MCF 10A (cell line): ENCODE measurements around the gene VNN1. TPM values are rescaled to one million over a fixed set of nuclear protein-coding genes. Genes with fewer than 3 reads are reported as not detected.

Experiments
- BruUV-seq: library from RNA; stranded (reverse); fragments of 400-500 nt; replicated peaks from 2 replicates; lab custom pipeline; 2021; lab: Mats Ljungman, UMichigan
- CTCF ChIA-PET: fragments of 300-600 bp; sonication (Branson Sonifier 250); formaldehyde crosslinking; extraction: SDS; loops from one replicate; lab custom pipeline; 2021; ENCODE audit warnings: antibody characterized with exemption, inconsistent platforms; lab: Yijun Ruan, JAX
- POLR2A ChIA-PET: fragments of 300-600, 350-650 bp; sonication (Branson Sonifier 250); formaldehyde crosslinking; extraction: SDS; loops from one replicate; lab custom pipeline; 2020; ENCODE audit warnings: antibody characterized with exemption, inconsistent platforms; lab: Yijun Ruan, JAX
- DNase-seq: peaks from one replicate; pipeline ENCODE4 v3.0.0-alpha.2; 2018; ENCODE audit not compliant: unreplicated experiment
- H3K27ac Mint-ChIP-seq: one replicate; pipeline ENCODE4 v1.8.0; 2022; ENCODE audit warnings: mild to moderate bottlenecking, low read depth, mixed read lengths; ENCODE audit not compliant: unreplicated experiment
- H3K27me3 Mint-ChIP-seq: one replicate; pipeline ENCODE4 v1.8.0; 2022; ENCODE audit warnings: mixed read lengths; ENCODE audit not compliant: insufficient read depth, unreplicated experiment
- H3K36me3 Mint-ChIP-seq: one replicate; pipeline ENCODE4 v1.8.0; 2022; ENCODE audit warnings: mild to moderate bottlenecking, moderate library complexity, mixed read lengths; ENCODE audit not compliant: insufficient read depth, unreplicated experiment
- H3K4me1 Mint-ChIP-seq: one replicate; pipeline ENCODE4 v1.8.0; 2022; ENCODE audit warnings: mixed read lengths; ENCODE audit not compliant: insufficient read depth, unreplicated experiment
- H3K4me3 Mint-ChIP-seq: one replicate; pipeline ENCODE4 v1.8.0; 2022; ENCODE audit warnings: mild to moderate bottlenecking, moderate library complexity, mixed read lengths; ENCODE audit not compliant: unreplicated experiment
- H3K9me3 Mint-ChIP-seq: one replicate; pipeline ENCODE4 v1.8.0; 2022; ENCODE audit warnings: mixed read lengths; ENCODE audit not compliant: unreplicated experiment
- intact Hi-C: fragments of 100-400 bp; cut with micrococcal nuclease; formaldehyde crosslinking; loops from 2 replicates; pipeline ENCODE4 v1.14.1; 2022
- total RNA-seq: library from RNA; stranded (reverse); gene quantifications from 2 replicates; pipeline ENCODE4 v1.2.3, GENCODE V29; 2022
- TF ChIP-seq, protein P1 (sequence below): fragments of 200-600 bp; IDR thresholded peaks from one replicate; pipeline ENCODE4 v1.8.0; 2022; ENCODE audit warnings: antibody characterized with exemption, mild to moderate bottlenecking; ENCODE audit not compliant: unreplicated experiment

The VNN1 gene
- total RNA-seq, 1 experiment from 2014 or later: 3.5 TPM

DNA sequence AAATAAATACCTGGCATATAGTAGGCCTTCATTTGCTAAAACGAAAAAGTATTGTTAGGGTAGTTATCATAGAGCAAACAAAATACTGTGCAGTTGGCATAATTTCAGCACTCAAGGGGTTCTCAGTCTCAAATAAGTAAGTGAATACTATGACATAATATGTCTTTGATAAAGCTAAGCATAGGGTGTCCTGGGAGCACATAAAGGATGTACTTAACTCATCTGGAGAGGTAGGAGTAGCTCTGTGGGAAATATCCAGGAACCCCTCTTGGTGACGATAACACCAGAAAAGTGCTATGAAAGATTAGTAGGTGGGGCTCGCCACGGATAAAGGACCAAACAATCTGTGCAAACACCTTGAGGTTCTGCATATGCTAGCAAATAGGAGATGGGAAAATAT, 23.2 kb downstream of the VNN1 start:
- Mint-ChIP-seq H3K4me3 (no peak overlapping the region), H3K27ac (no peak overlapping the region), H3K27me3 (no peaks in the 10 kb centered on the region), H3K36me3 (no peaks in the 10 kb centered on the region), H3K4me1 (peaks cover 26% of the 10 kb centered on the region), H3K9me3 (peaks cover 3% of the 10 kb centered on the region)
- no peak for DNase-seq
- ChIA-PET POLR2A (interaction anchor here (0.6 to 1.0 kb wide), 2 partner anchors 14 to 108 kb away, joined by 3 read pairs; partner anchors contain the start of gene SLC18B1), CTCF (interaction anchor here (1.0 to 3.2 kb wide), 3 partner anchors 19 to 878 kb away, joined by 3 to 8 read pairs (median 4); no protein-coding TSS in a partner anchor)
- TF ChIP-seq, protein P1, sequence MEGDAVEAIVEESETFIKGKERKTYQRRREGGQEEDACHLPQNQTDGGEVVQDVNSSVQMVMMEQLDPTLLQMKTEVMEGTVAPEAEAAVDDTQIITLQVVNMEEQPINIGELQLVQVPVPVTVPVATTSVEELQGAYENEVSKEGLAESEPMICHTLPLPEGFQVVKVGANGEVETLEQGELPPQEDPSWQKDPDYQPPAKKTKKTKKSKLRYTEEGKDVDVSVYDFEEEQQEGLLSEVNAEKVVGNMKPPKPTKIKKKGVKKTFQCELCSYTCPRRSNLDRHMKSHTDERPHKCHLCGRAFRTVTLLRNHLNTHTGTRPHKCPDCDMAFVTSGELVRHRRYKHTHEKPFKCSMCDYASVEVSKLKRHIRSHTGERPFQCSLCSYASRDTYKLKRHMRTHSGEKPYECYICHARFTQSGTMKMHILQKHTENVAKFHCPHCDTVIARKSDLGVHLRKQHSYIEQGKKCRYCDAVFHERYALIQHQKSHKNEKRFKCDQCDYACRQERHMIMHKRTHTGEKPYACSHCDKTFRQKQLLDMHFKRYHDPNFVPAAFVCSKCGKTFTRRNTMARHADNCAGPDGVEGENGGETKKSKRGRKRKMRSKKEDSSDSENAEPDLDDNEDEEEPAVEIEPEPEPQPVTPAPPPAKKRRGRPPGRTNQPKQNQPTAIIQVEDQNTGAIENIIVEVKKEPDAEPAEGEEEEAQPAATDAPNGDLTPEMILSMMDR: no peak
- intact Hi-C loops: no loop called here
- BruUV-seq: no TSS peak

DNA sequence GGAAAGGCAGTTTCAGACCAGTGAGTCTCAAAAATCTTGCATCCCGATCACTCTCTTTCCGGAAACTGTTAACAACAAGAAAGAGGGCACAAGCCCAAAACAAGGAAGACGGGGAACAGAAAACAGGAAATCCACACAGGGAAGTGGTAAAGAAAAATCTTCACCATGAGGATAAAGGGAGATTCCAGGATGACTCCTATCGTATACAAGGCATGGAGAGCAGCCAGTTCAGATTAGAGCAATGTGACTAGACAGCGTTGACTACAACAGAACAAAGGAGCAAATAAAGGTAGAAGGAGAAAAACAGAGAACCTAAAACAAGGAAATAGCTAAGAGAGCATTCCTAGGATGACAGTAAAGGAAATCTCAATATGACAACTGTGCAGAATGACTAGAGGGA, 26.5 kb downstream of the VNN1 start:
- TF ChIP-seq, protein P1: no peak
- peaks cover 28% of the 10 kb centered on the region for H3K4me1 Mint-ChIP-seq
- ChIA-PET POLR2A (interaction anchor here (0.7 to 6.9 kb wide), 6 partner anchors 9 to 128 kb away, joined by 3 to 38 read pairs (median 4); partner anchors contain the start of genes RPS12 and SLC18B1), CTCF (interaction anchor here (0.7 to 1.1 kb wide), 3 partner anchors 19 to 113 kb away, joined by 3 to 4 read pairs (median 4); partner anchors contain the start of gene SLC18B1)
- peaks cover 12% of the 10 kb centered on the region for H3K36me3 Mint-ChIP-seq
- peak; percentile 77 for DNase-seq
- intact Hi-C loops: loop anchor here (2.0 kb wide), 1 partner anchor 47 kb away; no protein-coding TSS in a partner anchor
- BruUV-seq: no TSS peak
- no peaks in the 10 kb centered on the region for H3K27me3 Mint-ChIP-seq
- H3K4me3 Mint-ChIP-seq: peak overlapping the region; percentile 66
- peak overlapping the region; percentile 95 for H3K27ac Mint-ChIP-seq
- no peaks in the 10 kb centered on the region for H3K9me3 Mint-ChIP-seq

DNA sequence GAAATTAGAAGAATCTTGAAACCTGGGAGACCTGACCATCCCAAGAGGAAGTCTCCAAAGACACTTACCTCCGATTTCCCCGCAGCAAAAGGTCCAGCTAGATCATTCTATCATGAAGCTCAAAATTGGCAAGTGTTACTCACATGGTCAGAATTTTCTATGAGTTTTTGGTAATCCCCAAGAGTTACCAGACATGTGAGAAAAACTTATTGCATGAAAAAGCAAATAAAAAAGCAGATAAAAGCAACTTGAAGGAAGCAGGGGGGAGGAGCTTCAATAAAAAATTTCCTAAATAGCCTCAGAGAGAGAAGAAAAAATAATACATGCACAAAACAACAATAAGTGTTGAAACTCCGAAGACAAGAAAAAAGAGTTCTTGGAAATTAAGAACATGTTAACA, 27.3 kb downstream of the VNN1 start:
- Mint-ChIP-seq H3K4me3 (peak overlapping the region; percentile 66), H3K4me1 (peaks cover 28% of the 10 kb centered on the region), H3K36me3 (peaks cover 20% of the 10 kb centered on the region), H3K27me3 (no peaks in the 10 kb centered on the region), H3K9me3 (no peaks in the 10 kb centered on the region), H3K27ac (peak overlapping the region; percentile 95)
- intact Hi-C loops: loop anchor here (2.0 kb wide), 1 partner anchor 48 kb away; no protein-coding TSS in a partner anchor
- ChIA-PET POLR2A (interaction anchor here (0.7 to 6.9 kb wide), 7 partner anchors 46 to 1205 kb away, joined by 3 to 38 read pairs (median 4); partner anchors contain the start of genes RPS12, SLC18B1 and STX7), CTCF (interaction anchor here (0.7 to 1.0 kb wide), 3 partner anchors 79 to 175 kb away, joined by 3 to 5 read pairs (median 4); no protein-coding TSS in a partner anchor)
- no TSS peak for BruUV-seq
- no peak for DNase-seq
- TF ChIP-seq, protein P1: no peak

DNA sequence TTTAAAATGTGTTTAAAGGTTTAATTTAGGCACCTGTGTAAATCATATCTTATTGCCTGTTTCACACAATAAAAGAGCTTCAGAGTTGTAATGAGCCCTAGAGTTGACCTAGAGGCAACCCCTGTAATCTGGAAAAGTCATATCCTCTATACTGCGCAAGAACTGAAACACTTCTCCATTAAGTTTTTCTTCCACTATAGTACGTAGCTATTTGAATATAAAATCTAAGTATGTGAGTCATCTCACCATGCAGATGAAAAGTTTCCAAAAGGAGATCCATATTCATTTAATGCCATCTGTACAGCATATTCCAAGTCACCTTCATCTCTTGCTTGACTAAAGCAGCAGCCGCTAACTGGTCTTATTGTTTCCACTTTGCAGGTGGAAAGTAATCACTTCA, 28.8 kb downstream of the VNN1 start:
- no peaks in the 10 kb centered on the region for H3K9me3 Mint-ChIP-seq
- intact Hi-C loops: no loop called here
- TF ChIP-seq, protein P1: no peak
- peak overlapping the region; percentile 95 for H3K27ac Mint-ChIP-seq
- ChIA-PET POLR2A (interaction anchor here (1.0 to 6.9 kb wide), 5 partner anchors 12 to 130 kb away, joined by 5 to 38 read pairs (median 7); partner anchors contain the start of genes RPS12 and SLC18B1), CTCF (interaction anchor here (1.0 to 2.2 kb wide), 7 partner anchors 12 to 132 kb away, joined by 3 to 13 read pairs (median 4); partner anchors contain the start of gene SLC18B1)
- BruUV-seq: no TSS peak
- H3K4me3 Mint-ChIP-seq: peak overlapping the region; percentile 66
- H3K4me1 Mint-ChIP-seq: peaks cover 28% of the 10 kb centered on the region
- no peaks in the 10 kb centered on the region for H3K27me3 Mint-ChIP-seq
- peaks cover 20% of the 10 kb centered on the region for H3K36me3 Mint-ChIP-seq
- DNase-seq: no peak
